Kidney tubule cell (primary cell): Measurements from ENCODE around the gene TTLL13.
A peak's percentile ranks its signal among the peaks of the same experiment; 100 is the strongest.

Experiments used
- DNase-seq: peaks from one replicate; pipeline ENCODE4 v3.0.0-alpha.2; 2018; ENCODE audit warnings: low spot score

TTLL13 gene

GRCh38 chr15:90214553-90215196 lies 34.7 kb upstream of the TTLL13 start:
- no peak for DNase-seq

DNA sequence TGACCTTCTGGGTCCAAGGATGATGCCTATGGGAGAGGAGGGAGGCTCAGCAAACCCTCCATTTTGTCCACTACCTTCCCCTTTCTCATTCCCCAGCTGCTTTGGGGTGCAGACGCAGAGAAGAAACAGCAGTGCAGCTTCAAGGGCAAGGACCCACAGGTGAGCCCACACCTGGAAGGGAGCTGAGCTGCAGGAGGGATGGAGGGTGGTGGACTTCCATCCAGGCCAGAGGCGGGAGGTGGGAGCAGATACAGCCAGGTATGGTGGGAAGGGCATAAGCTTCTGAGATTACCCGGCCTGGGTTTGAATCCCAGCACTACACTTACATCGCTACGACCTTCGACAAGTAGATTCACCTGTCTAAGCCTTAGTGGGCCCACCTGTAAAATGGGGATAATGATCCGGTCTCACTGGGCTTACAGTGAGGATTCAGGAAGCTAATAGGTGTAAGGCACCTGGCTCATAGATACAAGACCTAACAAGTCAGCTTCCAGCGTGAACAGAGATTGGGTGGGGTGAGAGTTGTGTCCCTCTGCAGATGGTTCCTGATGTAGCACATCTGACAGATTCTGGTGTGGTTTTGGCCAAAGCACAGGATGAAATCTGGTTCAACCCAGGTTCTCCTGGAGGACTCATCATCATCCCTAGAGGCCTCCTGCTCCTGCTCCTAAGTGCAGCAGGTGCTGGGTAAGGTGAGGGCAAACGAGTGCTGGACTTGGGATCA lies 31.5 kb upstream of the TTLL13 start:
- DNase-seq, result no peak

DNA sequence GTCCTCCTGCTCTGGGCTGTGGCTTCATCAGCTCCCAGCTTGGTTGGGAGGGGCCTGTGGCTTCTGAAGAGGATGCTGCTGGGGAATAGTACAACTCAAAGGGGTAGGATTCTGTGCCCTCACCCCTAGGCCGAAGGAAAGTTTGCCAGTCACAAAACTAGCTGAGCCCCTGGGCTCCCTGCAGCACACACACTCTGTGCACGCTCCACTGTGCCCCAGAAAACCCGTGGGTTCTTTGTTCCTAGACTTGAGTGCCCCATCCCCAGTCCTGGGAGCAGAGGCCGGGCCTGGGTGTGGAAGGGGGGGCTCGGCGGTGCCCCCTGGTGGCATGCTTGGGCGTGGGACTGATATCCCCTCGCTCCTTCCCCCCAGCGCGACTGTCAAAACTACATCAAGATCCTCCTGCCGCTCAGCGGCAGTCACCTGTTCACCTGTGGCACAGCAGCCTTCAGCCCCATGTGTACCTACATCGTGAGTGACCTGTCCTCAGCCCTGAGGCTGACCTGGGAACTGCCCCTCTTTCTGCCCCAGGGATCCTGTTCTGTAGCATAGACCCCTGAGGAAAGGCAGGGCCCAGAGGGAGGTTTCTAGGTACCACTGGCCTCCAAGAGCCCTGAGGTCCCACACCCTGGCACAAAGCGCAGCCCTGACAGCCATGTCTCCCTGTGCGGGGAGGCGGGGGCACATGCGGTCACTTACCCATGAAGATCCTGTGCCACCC lies 29.8 kb upstream of the TTLL13 start:
- DNase-seq, result no peak

- peak; percentile 83 for DNase-seq
Observed at GRCh38 chr15:90221246-90221900, 28.0 kb upstream of the TTLL13 start.

DNA sequence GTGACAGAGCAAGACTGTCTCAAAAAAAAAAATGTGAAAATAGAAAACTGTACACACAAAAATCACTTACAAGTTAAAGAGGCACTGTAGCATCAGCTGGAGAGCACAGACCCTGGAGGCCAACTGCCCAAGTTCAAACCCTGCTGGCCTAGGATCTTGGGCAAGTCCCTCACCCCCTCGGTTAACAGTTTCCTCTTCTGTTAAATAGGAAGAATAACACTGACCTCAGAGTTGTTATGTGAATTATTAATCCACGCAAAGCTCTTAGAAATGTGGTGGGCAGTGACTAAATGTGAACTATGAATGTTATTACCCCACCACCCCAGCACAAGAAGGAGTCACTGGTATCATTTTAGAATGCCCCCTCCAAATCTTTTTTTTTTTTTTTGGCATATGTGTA lies 26.8 kb upstream of the TTLL13 start:
- DNase-seq, result peak; percentile 60

DNA sequence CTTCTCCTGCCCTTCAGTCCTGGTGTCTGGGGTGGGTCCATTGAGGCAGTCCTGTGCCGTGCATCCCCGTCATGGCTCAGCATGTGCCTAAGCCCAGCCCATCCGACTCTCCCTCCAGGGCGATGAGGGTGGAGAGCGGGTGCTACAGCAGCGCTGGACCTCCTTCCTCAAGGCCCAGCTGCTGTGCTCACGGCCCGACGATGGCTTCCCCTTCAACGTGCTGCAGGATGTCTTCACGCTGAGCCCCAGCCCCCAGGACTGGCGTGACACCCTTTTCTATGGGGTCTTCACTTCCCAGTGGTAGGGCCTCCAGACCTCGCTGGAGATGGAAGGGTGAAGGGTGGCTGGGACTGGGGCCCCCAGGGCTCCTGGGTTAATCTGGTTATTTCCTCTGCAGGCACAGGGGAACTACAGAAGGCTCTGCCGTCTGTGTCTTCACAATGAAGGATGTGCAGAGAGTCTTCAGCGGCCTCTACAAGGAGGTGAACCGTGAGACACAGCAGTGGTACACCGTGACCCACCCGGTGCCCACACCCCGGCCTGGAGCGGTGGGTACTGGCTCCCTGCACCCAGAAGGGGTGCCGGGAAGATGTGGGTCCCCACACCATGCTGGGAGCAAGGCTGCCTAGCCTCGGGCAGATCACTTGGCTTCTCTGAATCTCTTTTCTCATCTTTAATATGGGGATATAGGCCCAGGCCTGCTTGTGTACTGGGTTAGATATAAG lies 25.8 kb upstream of the TTLL13 start:
- no peak for DNase-seq

GRCh38 chr15:90225047-90225446 lies 24.3 kb upstream of the TTLL13 start:
- DNase-seq, result no peak

GRCh38 chr15:90225504-90226234 lies 23.7 kb upstream of the TTLL13 start:
- no peak for DNase-seq

- no peak for DNase-seq
Observed at GRCh38 chr15:90227336-90227735, 22.0 kb upstream of the TTLL13 start.

- DNase-seq, result no peak
Observed at GRCh38 chr15:90227816-90228772, 21.3 kb upstream of the TTLL13 start.

- no peak for DNase-seq
Observed at GRCh38 chr15:90228960-90229359, 20.4 kb upstream of the TTLL13 start.

GRCh38 chr15:90230071-90230494 lies 19.3 kb upstream of the TTLL13 start:
- DNase-seq, result peak; percentile 67

- no peak for DNase-seq
Observed at GRCh38 chr15:90230610-90231009, 18.7 kb upstream of the TTLL13 start.

DNA sequence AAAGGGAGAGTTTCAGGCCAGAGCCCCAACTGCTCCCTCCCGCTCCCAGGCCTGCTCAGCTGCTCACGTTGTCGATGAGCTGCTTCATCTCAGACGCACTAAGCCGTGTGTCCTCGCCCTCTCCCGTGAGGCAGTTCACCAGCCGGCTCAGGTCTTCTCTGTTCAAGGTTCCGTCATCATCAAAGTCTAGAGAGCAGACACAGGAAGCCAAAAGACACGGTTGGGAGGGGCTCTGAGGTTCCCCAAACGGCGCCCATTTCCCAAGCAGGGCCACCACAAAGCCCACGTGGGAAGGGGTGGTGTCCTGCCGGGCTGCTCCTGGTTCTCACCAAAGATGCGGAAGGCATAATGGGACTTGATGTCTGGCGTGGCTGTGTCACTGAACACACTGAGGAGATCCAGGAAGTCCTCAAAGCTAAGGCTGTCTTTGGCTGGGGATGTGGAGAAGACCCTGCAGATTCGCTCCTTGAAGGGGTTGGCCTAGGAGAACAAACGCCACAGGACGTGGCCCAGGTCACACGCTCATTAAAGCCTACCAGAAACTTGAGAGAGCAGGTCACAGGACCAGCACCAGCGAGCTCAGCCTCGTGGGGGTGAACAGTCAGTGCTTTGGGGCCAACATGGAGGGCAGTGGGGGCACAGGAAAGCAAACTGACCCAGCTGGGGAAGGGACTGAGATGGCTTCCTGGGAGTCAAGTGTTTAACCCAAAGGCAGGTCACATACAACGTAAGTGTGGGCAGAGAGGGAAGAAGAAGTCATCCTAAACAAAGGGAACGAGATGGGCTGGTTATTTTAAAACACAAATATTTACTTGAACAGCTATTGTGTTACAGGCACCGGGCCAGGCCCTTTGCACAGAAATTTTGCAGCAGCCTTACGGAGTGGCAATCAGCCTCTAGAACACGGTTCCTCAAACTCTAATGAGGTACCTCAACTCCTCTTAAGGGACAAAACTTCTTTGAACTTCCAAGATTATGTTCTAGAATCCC lies 18.0 kb upstream of the TTLL13 start:
- DNase-seq, result no peak

DNA sequence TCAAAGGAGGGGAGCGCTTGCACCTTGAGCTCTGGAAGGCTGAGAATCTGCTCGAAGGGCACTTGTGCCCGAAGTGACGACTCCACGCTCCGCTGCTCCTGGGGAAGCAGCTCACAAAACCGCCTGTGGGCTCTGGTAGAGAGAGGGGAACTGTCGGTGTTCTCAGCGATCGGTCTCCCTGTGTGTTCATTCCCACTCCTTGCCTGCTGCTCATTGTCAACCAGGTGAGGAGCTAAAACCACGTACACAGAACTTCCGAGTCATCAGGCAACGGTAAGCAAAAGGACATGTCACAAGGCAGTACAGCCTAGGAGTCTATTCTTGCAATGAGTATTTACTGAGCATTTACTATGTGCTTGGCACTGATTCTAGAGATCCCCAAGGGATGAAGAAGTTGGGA lies 17.2 kb upstream of the TTLL13 start:
- DNase-seq, result peak; percentile 67

DNA sequence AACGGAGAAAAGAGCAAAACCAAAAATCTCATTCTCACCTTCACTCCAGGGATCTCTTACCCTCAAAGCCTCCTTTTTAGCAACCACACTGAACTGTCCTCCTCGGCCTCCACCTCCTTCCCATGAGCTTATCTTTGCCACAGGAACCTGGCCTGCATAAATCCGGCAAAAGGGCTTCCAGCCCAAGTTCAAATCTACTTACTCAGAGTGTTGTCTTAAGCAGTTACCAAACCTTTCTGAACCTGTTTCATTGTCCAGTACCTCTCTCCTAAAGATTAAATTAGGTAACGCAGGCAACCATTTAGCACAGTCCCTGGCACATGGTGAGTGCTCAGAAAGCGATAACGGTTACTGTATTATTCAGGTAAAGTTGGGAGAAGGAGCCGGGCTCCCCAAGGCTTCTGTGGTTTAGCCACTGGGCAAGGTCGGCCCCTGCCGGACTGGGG lies 16.4 kb upstream of the TTLL13 start:
- DNase-seq, result no peak

- peak; percentile 98 for DNase-seq
Observed at GRCh38 chr15:90233387-90234095, 15.8 kb upstream of the TTLL13 start, which contains the start of gene CIB1. Gene CIB1, minus strand, starts transcription at chr15:90233941. Its CDS starts 56 bp downstream, at chr15:90233885.
